NCI-H446 (cell line): ENCODE data around the gene ZC3HAV1L.
"Not testable (repeated sequence)": the region's sequence is repeated elsewhere in the genome, so short reads cannot be mapped to it uniquely, and the experiment has no call there.

Experiments
- DNase-seq, 2 experiments: peaks; one replicate each; lab custom pipeline; 2025; lab: John Stamatoyannopoulos, UW

ZC3HAV1L gene

GRCh38 chr7:139018910-139019309 lies 16.9 kb downstream of the ZC3HAV1L start:
- no peak for DNase-seq

GRCh38 chr7:139016931-139017511 lies 18.8 kb downstream of the ZC3HAV1L start:
- DNase-seq = peak; percentile 28 to 75

- no peak for DNase-seq
Measured at GRCh38 chr7:139011373-139011772, 24.5 kb downstream of the ZC3HAV1L start.

- no peak for DNase-seq
Measured at GRCh38 chr7:139004321-139005090, 31.3 kb downstream of the ZC3HAV1L start.

GRCh38 chr7:138999414-138999813 lies 36.4 kb downstream of the ZC3HAV1L start:
- no peak for DNase-seq

GRCh38 chr7:138992052-138992531 lies 43.8 kb downstream of the ZC3HAV1L start:
- peak in 1 of 2 experiments; percentile 21 for DNase-seq

- DNase-seq = no peak
Measured at GRCh38 chr7:138987686-138988085, 48.2 kb downstream of the ZC3HAV1L start.

GRCh38 chr7:138982204-138982623 lies 53.6 kb downstream of the ZC3HAV1L start:
- DNase-seq = no peak

- DNase-seq = peak; percentile 14 to 58
Measured at GRCh38 chr7:138981332-138982203, 54.3 kb downstream of the ZC3HAV1L start, which contains the start of gene KIAA1549. TSS of gene KIAA1549 (minus strand) at chr7:138981389. CDS start at chr7:138981269, 120 bp downstream.

- no peak for DNase-seq
Measured at GRCh38 chr7:138980563-138981291, 55.1 kb downstream of the ZC3HAV1L start.

- DNase-seq = no peak
Measured at GRCh38 chr7:138979988-138980562, 55.8 kb downstream of the ZC3HAV1L start.

- DNase-seq = no peak
Measured at GRCh38 chr7:138979226-138979979, 56.4 kb downstream of the ZC3HAV1L start.

- no peak for DNase-seq
Measured at GRCh38 chr7:138978541-138979184, 57.2 kb downstream of the ZC3HAV1L start.

GRCh38 chr7:138976161-138976560 lies 59.7 kb downstream of the ZC3HAV1L start:
- not testable (repeated sequence) for DNase-seq
